HEK293 (cell line): ENCODE data around the gene CTNNBL1.

Experiments
- CTCF ChIA-PET: fragments of 350-600 bp; formaldehyde crosslinking; extraction: SDS; loops from one replicate; lab custom pipeline; 2021; ENCODE audit warnings: antibody characterized with exemption; lab: Yijun Ruan, JAX
- POLR2A ChIA-PET: fragments of 300-600 bp; formaldehyde crosslinking; extraction: SDS; loops from one replicate; lab custom pipeline; 2020; ENCODE audit warnings: antibody characterized with exemption, inconsistent platforms; lab: Yijun Ruan, JAX
- H3K27ac ChIP-seq: fragments of 200-500 bp; sonication (Bioruptor generic); 2 replicates; pipeline ENCODE4 v1.5.1; 2014; ENCODE audit warnings: low read depth, low read length, control low read depth, inconsistent platforms; ENCODE audit errors: extremely low read depth
- H3K36me3 ChIP-seq, 2 experiments: fragments of 200-500 bp in 1 of 2; sonication (Bioruptor generic) in 1 of 2; 1 replicate in 1 of 2; 2 replicates in 1 of 2; pipeline ENCODE4 v1.5.1; 2014 to 2017; ENCODE audit warnings: inconsistent platforms in 2 of 2, low read length in 2 of 2; ENCODE audit not compliant: control insufficient read depth in 2 of 2, insufficient read depth in 1 of 2
- H3K4me1 ChIP-seq: fragments of 200-500 bp; sonication (Bioruptor generic); 2 replicates; pipeline ENCODE4 v1.5.1; 2014; ENCODE audit warnings: mild to moderate bottlenecking, low read length, inconsistent platforms; ENCODE audit not compliant: control insufficient read depth, insufficient read depth
- H3K4me3 ChIP-seq: 2 replicates; pipeline ENCODE4 v1.5.1; 2011; ENCODE audit warnings: low read depth, mild to moderate bottlenecking, control low read depth, low read length, moderate library complexity
- H3K9me3 ChIP-seq: fragments of 200-500 bp; sonication (Bioruptor generic); 2 replicates; pipeline ENCODE4 v1.5.1; 2014; ENCODE audit warnings: low read depth, low read length, inconsistent platforms; ENCODE audit not compliant: control insufficient read depth, insufficient read depth
- AEBP2 ChIP-seq: fragments of 450-650 bp; formaldehyde crosslinking; IDR thresholded peaks from 2 replicates; pipeline ENCODE4 v1.5.1; 2016; ENCODE audit warnings: missing biosample characterization, missing genetic modification characterization, borderline replicate concordance
- EGR2 ChIP-seq: fragments of 450-650 bp; formaldehyde crosslinking; IDR thresholded peaks from 2 replicates; pipeline ENCODE4 v1.5.1; 2016; ENCODE audit warnings: low read depth, missing biosample characterization, missing genetic modification characterization
- GLIS1 ChIP-seq: fragments of 450-650 bp; formaldehyde crosslinking; IDR thresholded peaks from 2 replicates; pipeline ENCODE4 v1.5.1; 2016; ENCODE audit warnings: missing biosample characterization, missing genetic modification characterization
- KLF9 ChIP-seq: fragments of 450-650 bp; formaldehyde crosslinking; IDR thresholded peaks from 2 replicates; pipeline ENCODE4 v1.5.1; 2016; ENCODE audit warnings: missing biosample characterization, missing genetic modification characterization, low read depth
- ZBTB48 ChIP-seq: fragments of 450-650 bp; formaldehyde crosslinking; IDR thresholded peaks from 2 replicates; pipeline ENCODE4 v1.5.1; 2016; ENCODE audit warnings: missing biosample characterization, missing genetic modification characterization
- ZFHX2 ChIP-seq: fragments of 450-650 bp; formaldehyde crosslinking; conservative IDR thresholded peaks from 2 replicates; pipeline ENCODE4 v1.5.1; 2016; ENCODE audit warnings: missing biosample characterization, missing genetic modification characterization
- ZIC2 ChIP-seq: fragments of 450-650 bp; formaldehyde crosslinking; IDR thresholded peaks from 2 replicates; pipeline ENCODE4 v1.5.1; 2016; ENCODE audit warnings: missing biosample characterization, missing genetic modification characterization
- ZNF571 ChIP-seq: fragments of 450-650 bp; formaldehyde crosslinking; IDR thresholded peaks from 2 replicates; pipeline ENCODE4 v1.5.0; 2017; ENCODE audit warnings: missing biosample characterization, missing genetic modification characterization
- ZSCAN23 ChIP-seq: fragments of 450-650 bp; formaldehyde crosslinking; IDR thresholded peaks from 2 replicates; pipeline ENCODE4 v1.5.1; 2016; ENCODE audit warnings: missing biosample characterization, missing genetic modification characterization
- TF ChIP-seq, protein P1 (sequence below): fragments of 450-650 bp; IDR thresholded peaks from 2 replicates; pipeline ENCODE4 v1.5.1; 2018; ENCODE audit warnings: missing biosample characterization, missing genetic modification characterization
- TF ChIP-seq, protein P2 (sequence below): fragments of 450-650 bp; formaldehyde crosslinking; IDR thresholded peaks from 2 replicates; pipeline ENCODE4 v1.5.1; 2016; ENCODE audit warnings: missing biosample characterization, missing genetic modification characterization

Gene CTNNBL1

DNA sequence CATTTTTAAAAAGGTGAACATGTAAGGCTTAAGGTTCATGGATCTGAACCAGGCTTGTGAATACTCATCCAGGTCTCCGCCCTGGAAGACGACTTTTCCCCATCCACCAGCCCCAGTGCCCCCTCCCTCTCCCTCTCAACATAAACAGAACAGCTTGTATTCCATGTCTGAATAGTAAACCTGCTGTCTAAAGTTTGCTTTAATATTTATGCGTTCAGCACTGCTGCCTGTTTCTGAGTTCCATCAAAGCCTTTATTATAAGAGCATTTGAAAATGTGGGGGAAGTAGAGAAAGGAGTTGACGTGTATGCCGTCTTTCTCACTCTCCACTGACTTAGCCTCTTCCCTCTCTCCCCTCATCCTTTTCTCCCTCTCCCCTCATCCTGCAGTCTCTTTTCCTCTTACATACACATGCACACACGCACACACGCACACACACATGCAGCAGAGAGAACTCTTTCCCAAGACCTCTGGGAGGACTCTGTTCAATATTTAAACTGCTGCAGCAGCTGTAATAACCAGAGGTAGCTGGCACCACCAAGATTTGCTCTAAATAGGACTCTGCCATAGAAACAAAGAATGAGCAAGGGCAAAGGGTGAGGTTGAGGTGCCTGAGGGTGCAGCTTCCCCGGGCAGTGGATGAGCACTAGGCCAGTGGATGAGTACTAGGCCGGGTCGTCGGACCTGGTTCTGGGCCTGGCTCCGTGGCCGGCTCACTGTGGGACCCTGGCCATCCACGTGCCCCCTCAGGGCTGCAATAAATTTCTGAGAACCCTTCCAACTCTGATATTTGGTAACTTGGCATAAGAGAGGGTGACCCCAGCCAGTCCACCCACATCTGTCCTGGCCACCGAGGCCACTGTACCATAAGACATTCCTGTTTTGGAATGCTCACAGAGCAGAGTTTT is 173.7 kb downstream of the CTNNBL1 start:
- TF ChIP-seq KLF9 (tag by site-specific recombination) (no peak), ZBTB48 (tag by site-specific recombination) (no peak)
- TF ChIP-seq, protein P1, sequence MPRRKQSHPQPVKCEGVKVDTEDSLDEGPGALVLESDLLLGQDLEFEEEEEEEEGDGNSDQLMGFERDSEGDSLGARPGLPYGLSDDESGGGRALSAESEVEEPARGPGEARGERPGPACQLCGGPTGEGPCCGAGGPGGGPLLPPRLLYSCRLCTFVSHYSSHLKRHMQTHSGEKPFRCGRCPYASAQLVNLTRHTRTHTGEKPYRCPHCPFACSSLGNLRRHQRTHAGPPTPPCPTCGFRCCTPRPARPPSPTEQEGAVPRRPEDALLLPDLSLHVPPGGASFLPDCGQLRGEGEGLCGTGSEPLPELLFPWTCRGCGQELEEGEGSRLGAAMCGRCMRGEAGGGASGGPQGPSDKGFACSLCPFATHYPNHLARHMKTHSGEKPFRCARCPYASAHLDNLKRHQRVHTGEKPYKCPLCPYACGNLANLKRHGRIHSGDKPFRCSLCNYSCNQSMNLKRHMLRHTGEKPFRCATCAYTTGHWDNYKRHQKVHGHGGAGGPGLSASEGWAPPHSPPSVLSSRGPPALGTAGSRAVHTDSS (tag by site-specific recombination): no peak
- TF ChIP-seq, all 188 proteins: peak for 0
- POLR2A ChIA-PET: no interaction called here
- Histone ChIP-seq H3K4me3 (no peak overlapping the region), H3K4me1 (no peaks in the 10 kb centered on the region), H3K36me3 (peaks cover 0 to 26% of the 10 kb centered on the region in 2 experiments; a peak in 1 of 3 replicates), H3K27ac (no peak overlapping the region), H3K9me3 (no peaks in the 10 kb centered on the region)
- CTCF ChIA-PET: no interaction called here

DNA sequence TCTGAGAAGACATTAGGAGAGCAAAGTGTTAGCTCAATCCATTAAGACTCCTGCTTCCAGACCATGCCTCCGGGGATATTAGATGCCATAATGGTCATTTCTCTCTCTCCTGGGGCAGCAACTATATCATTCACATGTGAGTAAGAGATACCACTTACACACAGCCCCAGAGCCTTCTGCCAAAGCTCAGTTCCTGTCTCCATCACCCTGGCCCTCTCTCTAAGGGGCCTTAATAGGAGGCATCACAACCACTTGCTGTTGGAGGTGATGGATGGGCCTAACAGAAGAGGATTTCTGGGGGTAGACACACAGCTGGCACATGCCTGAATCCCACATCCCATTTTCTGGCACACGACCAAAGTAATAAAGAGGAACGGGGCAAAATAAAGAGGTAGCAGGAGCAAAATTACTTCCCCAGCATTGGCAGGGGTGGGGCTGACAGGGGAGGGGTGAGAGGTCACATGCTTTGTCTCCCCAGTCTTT is 175.1 kb downstream of the CTNNBL1 start:
- peaks cover 0 to 27% of the 10 kb centered on the region in 2 experiments; a peak in 1 of 3 replicates for H3K36me3 ChIP-seq
- H3K4me1 ChIP-seq: no peaks in the 10 kb centered on the region
- TF ChIP-seq, protein P2, sequence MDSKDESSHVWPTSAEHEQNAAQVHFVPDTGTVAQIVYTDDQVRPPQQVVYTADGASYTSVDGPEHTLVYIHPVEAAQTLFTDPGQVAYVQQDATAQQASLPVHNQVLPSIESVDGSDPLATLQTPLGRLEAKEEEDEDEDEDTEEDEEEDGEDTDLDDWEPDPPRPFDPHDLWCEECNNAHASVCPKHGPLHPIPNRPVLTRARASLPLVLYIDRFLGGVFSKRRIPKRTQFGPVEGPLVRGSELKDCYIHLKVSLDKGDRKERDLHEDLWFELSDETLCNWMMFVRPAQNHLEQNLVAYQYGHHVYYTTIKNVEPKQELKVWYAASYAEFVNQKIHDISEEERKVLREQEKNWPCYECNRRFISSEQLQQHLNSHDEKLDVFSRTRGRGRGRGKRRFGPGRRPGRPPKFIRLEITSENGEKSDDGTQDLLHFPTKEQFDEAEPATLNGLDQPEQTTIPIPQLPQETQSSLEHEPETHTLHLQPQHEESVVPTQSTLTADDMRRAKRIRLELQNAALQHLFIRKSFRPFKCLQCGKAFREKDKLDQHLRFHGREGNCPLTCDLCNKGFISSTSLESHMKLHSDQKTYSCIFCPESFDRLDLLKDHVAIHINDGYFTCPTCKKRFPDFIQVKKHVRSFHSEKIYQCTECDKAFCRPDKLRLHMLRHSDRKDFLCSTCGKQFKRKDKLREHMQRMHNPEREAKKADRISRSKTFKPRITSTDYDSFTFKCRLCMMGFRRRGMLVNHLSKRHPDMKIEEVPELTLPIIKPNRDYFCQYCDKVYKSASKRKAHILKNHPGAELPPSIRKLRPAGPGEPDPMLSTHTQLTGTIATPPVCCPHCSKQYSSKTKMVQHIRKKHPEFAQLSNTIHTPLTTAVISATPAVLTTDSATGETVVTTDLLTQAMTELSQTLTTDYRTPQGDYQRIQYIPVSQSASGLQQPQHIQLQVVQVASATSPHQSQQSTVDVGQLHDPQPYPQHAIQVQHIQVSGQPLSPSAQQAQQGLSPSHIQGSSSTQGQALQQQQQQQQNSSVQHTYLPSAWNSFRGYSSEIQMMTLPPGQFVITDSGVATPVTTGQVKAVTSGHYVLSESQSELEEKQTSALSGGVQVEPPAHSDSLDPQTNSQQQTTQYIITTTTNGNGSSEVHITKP (tag by site-specific recombination): peak; percentile 73
- no peak for TF ChIP-seq ZNF571 (tag by site-specific recombination)
- no peak overlapping the region for H3K4me3 ChIP-seq
- no peaks in the 10 kb centered on the region for H3K9me3 ChIP-seq
- no peak overlapping the region for H3K27ac ChIP-seq
- ChIA-PET POLR2A (no interaction called here), CTCF (interaction anchor here (0.6 to 0.8 kb wide), 3 partner anchors 41 to 1000 kb away, joined by 3 to 5 read pairs (median 4); no protein-coding TSS in a partner anchor)

DNA sequence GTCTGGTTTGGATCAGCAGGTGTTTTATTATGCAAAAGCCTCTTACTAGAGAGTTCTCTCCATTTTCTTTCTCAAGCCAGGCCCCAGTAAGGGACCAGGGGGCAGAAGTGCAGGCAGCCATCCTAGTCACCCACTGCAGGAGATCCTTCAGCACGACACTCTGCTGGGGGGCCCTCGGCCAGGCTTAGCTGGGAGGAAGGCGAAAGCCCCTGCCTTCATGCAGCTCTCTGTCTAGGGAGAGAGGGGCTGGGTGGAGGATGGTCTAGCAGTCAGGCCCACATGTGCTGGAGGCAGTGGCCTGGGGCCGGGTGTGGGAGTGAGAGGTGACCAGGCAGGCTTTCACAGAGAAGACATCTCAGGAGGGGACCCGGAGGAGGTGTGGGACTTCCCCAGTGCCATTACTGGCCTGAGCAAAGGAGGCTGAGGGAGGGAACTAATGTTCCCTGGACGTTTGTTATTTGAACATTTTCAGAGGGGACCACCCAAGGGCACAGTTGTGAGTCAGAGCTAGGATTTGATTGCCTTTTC is 175.6 kb downstream of the CTNNBL1 start:
- peak; percentile 7; the same call in 1 of the 2 replicates for TF ChIP-seq ZIC2 (tag by site-specific recombination)
- TF ChIP-seq ZSCAN23 (tag by site-specific recombination): no peak
- peak; percentile 74 for TF ChIP-seq EGR2
- TF ChIP-seq AEBP2: no peak
- TF ChIP-seq ZFHX2: peak; percentile 82
- peak; percentile 75 for TF ChIP-seq GLIS1 (tag by site-specific recombination)
- H3K9me3 ChIP-seq: no peaks in the 10 kb centered on the region
- H3K36me3 ChIP-seq: peaks cover 0 to 31% of the 10 kb centered on the region in 2 experiments; a peak in 1 of 3 replicates
- ChIA-PET CTCF (interaction anchor here (0.6 to 0.8 kb wide), 3 partner anchors 41 to 999 kb away, joined by 3 to 5 read pairs (median 4); no protein-coding TSS in a partner anchor), POLR2A (no interaction called here)
- H3K4me1 ChIP-seq: no peaks in the 10 kb centered on the region
- no peak overlapping the region for H3K27ac ChIP-seq
- H3K4me3 ChIP-seq: no peak overlapping the region
